Choroid plexus epithelial cell (primary cell): ENCODE measurements around the gene SMCO4.

Experiments used
- DNase-seq: peaks from one replicate; pipeline ENCODE4 v3.0.0-alpha.2; 2010; ENCODE audit warnings: low read depth
- H3K4me3 ChIP-seq: 2 replicates; pipeline ENCODE4 v1.5.1; 2011; ENCODE audit warnings: low read depth, mild to moderate bottlenecking, control low read depth, low read length, moderate library complexity
- CTCF ChIP-seq: conservative IDR thresholded peaks from 2 replicates; pipeline ENCODE4 v1.5.1; 2011; ENCODE audit warnings: low read depth, mild to moderate bottlenecking, control low read depth, inconsistent platforms, low read length, moderate library complexity

Gene SMCO4

DNA sequence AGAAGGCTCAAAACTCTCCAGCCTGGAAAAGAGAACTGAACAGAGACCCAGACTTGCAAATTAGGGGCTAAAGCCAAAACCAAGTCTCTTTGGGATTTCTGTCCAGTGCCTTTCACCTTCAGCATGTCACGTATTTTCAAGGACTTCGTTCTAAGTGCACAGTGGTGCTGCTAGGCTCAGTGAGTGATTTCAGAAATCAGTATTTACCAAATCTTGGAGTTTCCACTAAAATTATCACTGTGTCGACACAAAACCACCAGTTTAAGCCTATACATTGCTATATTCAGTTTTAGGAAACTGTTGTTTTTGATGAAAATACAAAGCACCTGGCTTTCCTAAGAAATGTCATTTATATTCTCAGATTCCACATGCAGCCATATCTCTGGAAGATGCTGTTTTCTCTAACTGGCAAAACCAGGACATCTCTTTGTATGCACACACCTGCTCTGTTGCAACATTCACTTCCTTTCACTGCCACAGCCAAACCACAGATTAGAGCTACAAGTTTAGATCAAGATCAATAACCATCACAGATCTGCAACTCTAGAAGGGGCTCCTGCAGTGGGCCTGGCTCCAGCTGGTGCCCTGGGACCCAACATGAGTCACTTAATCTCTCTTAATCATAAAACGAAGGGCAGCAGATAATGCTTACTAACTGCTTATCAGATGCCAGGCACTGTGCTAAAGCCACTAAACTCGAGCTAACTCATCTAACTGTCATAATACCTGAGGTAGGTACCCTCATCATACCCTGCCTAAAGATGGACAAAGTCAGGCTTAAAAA is 22.3 kb downstream of the SMCO4 start:
- DNase-seq = no peak
- no peak for TF ChIP-seq CTCF
- no peak overlapping the region for H3K4me3 ChIP-seq

DNA sequence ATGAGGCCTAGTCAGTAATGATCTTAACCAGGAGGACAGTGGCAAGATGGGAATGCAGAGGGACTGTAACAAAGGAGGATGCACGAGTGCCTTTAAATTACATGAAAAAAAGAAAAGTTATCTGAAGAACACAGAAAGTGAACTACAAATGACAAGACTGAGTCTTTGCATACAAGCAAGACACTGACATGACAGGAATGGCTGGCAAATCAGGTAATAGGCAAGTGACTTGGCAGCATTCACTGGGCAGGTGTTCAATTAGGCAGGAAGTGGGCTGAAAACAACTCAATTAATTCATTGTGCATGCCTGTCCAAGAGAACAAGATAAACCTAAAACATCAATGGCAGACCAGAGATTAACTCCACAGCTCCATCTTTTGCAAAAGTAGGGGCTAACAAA is 24.0 kb downstream of the SMCO4 start:
- no peak for TF ChIP-seq CTCF
- H3K4me3 ChIP-seq = no peak overlapping the region
- DNase-seq = no peak

GRCh38 chr11:93518081-93518480 is 25.1 kb downstream of the SMCO4 start:
- no peak for TF ChIP-seq CTCF
- no peak for DNase-seq

GRCh38 chr11:93517611-93518010 is 25.6 kb downstream of the SMCO4 start:
- no peak for TF ChIP-seq CTCF
- no peak overlapping the region for H3K4me3 ChIP-seq
- DNase-seq = no peak

More at GRCh38 chr11:93518081-93518480, 25.1 kb downstream of the SMCO4 start:
- H3K4me3 ChIP-seq = no peak overlapping the region

DNA sequence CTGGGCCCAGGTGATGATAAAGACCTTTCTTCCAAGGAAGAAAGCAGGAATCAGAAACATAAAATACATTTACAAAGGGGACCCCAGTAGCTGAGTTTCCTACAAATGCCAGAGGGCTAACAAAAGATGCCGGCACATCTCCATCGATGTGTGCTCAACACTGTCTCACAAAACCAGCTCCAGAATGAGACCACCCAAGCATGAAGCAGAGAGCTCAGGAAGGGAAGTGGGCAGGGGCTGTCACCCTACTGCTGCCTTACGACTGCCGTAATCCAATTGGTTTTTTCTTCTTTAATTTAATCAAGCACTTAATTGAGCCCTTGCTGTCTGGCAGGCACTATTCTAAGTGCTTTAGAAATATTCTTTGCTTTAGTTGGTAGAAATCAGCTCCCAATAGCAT is 26.1 kb downstream of the SMCO4 start:
- no peak for TF ChIP-seq CTCF
- no peak for DNase-seq

DNA sequence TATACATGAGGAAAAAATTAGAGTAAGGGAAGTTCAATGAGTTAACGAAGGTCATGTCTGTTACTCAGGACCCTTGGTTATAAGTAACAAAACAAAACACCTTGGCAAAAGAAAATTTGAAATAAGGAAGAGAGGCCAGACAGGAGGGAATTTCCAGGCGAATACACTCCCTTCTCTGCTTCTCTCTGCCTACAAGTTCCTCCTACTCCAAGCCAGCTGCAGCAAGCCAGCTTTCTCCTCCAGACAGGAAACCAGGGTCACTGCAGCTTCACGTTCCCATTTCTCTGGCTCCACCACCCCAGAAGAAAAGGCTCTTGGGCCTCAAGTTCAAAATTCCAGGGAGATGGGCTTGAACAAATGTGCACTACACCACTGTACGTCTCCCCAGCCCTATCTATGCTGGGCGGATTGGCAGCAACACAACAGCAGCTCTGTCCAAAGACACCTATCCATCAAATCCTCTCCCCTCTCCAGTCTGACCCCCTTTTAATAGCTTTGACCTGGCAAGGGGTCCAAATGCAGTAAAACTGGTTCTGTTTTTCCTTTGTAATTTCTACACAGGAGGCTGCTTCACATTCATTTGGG is 27.7 kb downstream of the SMCO4 start:
- DNase-seq = peak; percentile 45
- no peak overlapping the region for H3K4me3 ChIP-seq
- no peak for TF ChIP-seq CTCF

More for the DNA sequence above, 26.1 kb downstream of the SMCO4 start:
- H3K4me3 ChIP-seq = no peak overlapping the region

- no peak overlapping the region for H3K4me3 ChIP-seq
- no peak for DNase-seq
- TF ChIP-seq CTCF = no peak
These were observed 28.5 kb downstream of the SMCO4 start for GRCh38 chr11:93514712-93515111.
